D341Med (cell line): ENCODE results near the gene TSC22D1.
A peak's percentile ranks its signal among the peaks of the same experiment; 100 is the strongest.

ENCODE experiments used
- DNase-seq: peaks from one replicate; pipeline ENCODE4 v3.0.0; 2012; ENCODE audit warnings: low spot score

TSC22D1 gene

GRCh38 chr13:44404261-44405132 lies 171.6 kb downstream of the TSC22D1 start:
- DNase-seq = no peak

- no peak for DNase-seq
Measured at GRCh38 chr13:44403461-44404056, 172.6 kb downstream of the TSC22D1 start.

- DNase-seq = no peak
Measured at GRCh38 chr13:44402899-44403445, 173.2 kb downstream of the TSC22D1 start.

GRCh38 chr13:44401577-44401976 lies 174.6 kb downstream of the TSC22D1 start:
- no peak for DNase-seq

GRCh38 chr13:44400736-44401135 lies 175.4 kb downstream of the TSC22D1 start:
- no peak for DNase-seq

- no peak for DNase-seq
Measured at GRCh38 chr13:44399074-44399473, 177.1 kb downstream of the TSC22D1 start.

- no peak for DNase-seq
Measured at GRCh38 chr13:44398606-44399005, 177.5 kb downstream of the TSC22D1 start.

GRCh38 chr13:44397766-44398223 lies 178.3 kb downstream of the TSC22D1 start:
- DNase-seq = no peak

GRCh38 chr13:44396701-44397580 lies 179.2 kb downstream of the TSC22D1 start:
- DNase-seq = peak; percentile 55

- DNase-seq = no peak
Measured at GRCh38 chr13:44395976-44396694, 180.0 kb downstream of the TSC22D1 start.

GRCh38 chr13:44394658-44395057 lies 181.5 kb downstream of the TSC22D1 start:
- no peak for DNase-seq

- DNase-seq = no peak
Measured at GRCh38 chr13:44393391-44393790, 182.7 kb downstream of the TSC22D1 start.

GRCh38 chr13:44389876-44390275 lies 186.3 kb downstream of the TSC22D1 start:
- no peak for DNase-seq

- DNase-seq = no peak
Measured at GRCh38 chr13:44389060-44389666, 187.0 kb downstream of the TSC22D1 start.

- no peak for DNase-seq
Measured at GRCh38 chr13:44388427-44389059, 187.6 kb downstream of the TSC22D1 start.

- DNase-seq = no peak
Measured at GRCh38 chr13:44386913-44387556, 189.1 kb downstream of the TSC22D1 start.

- no peak for DNase-seq
Measured at GRCh38 chr13:44385847-44386246, 190.3 kb downstream of the TSC22D1 start.

- DNase-seq = no peak
Measured at GRCh38 chr13:44385401-44385800, 190.7 kb downstream of the TSC22D1 start.

- no peak for DNase-seq
Measured at GRCh38 chr13:44384778-44385177, 191.4 kb downstream of the TSC22D1 start.

GRCh38 chr13:44383945-44384344 lies 192.2 kb downstream of the TSC22D1 start:
- no peak for DNase-seq
